GM19035 (cell line): Measurements from ENCODE around the gene TSPAN6.
A peak's percentile ranks its signal among the peaks of the same experiment; 100 is the strongest.

Source experiments
- ATAC-seq: cut with Tn5 transposase; IDR thresholded peaks from one replicate; pipeline ENCODE4 v1.9.1; 2021; ENCODE audit not compliant: unreplicated experiment

The TSPAN6 gene

GRCh38 chrX:100648458-100649417 lies 12.1 kb upstream of the TSPAN6 start:
- ATAC-seq = no peak

GRCh38 chrX:100647739-100648138 lies 11.1 kb upstream of the TSPAN6 start:
- no peak for ATAC-seq

- no peak for ATAC-seq
Observed at GRCh38 chrX:100647095-100647494, 10.5 kb upstream of the TSPAN6 start.

GRCh38 chrX:100645106-100645505 lies 8.5 kb upstream of the TSPAN6 start:
- no peak for ATAC-seq

GRCh38 chrX:100643956-100644860 lies 7.6 kb upstream of the TSPAN6 start, which contains the start of gene SRPX2:
Gene SRPX2 (plus strand): TSS chrX:100644199. CDS start chrX:100646323, 2,124 bp downstream.
- ATAC-seq = no peak

- no peak for ATAC-seq
Observed at GRCh38 chrX:100643212-100643611, 6.6 kb upstream of the TSPAN6 start.

- ATAC-seq = no peak
Observed at GRCh38 chrX:100642290-100642689, 5.7 kb upstream of the TSPAN6 start.

- no peak for ATAC-seq
Observed at GRCh38 chrX:100635989-100636320, 651 bp downstream of the TSPAN6 start.

- ATAC-seq = no peak
Observed at GRCh38 chrX:100635040-100635439, 1.6 kb downstream of the TSPAN6 start.

GRCh38 chrX:100625985-100626491 lies 10.6 kb downstream of the TSPAN6 start:
- peak; percentile 95 for ATAC-seq

GRCh38 chrX:100623001-100623400 lies 13.6 kb downstream of the TSPAN6 start:
- no peak for ATAC-seq

- peak; percentile 98 for ATAC-seq
Observed at GRCh38 chrX:100615005-100615404, 21.6 kb downstream of the TSPAN6 start.

GRCh38 chrX:100611951-100612350 lies 24.7 kb downstream of the TSPAN6 start:
- no peak for ATAC-seq

- ATAC-seq = no peak
Observed at GRCh38 chrX:100609591-100609990, 27.0 kb downstream of the TSPAN6 start.

GRCh38 chrX:100606753-100607152 lies 29.9 kb downstream of the TSPAN6 start:
- ATAC-seq = no peak

- ATAC-seq = no peak
Observed at GRCh38 chrX:100600758-100601157, 35.8 kb downstream of the TSPAN6 start.

- no peak for ATAC-seq
Observed at GRCh38 chrX:100600340-100600739, 36.3 kb downstream of the TSPAN6 start.

- no peak for ATAC-seq
Observed at GRCh38 chrX:100599456-100599855, 37.1 kb downstream of the TSPAN6 start.

- ATAC-seq = no peak
Observed at GRCh38 chrX:100596601-100597000, 40.0 kb downstream of the TSPAN6 start.

- ATAC-seq = no peak
Observed at GRCh38 chrX:100593581-100593980, 43.0 kb downstream of the TSPAN6 start.

GRCh38 chrX:100593126-100593525 lies 43.5 kb downstream of the TSPAN6 start:
- ATAC-seq = no peak
